ENCODE data around the gene PRKG1.

The PRKG1 gene
- total RNA-seq = 0 to 1.3 (median 0) reads per million in 9 experiments

DNA sequence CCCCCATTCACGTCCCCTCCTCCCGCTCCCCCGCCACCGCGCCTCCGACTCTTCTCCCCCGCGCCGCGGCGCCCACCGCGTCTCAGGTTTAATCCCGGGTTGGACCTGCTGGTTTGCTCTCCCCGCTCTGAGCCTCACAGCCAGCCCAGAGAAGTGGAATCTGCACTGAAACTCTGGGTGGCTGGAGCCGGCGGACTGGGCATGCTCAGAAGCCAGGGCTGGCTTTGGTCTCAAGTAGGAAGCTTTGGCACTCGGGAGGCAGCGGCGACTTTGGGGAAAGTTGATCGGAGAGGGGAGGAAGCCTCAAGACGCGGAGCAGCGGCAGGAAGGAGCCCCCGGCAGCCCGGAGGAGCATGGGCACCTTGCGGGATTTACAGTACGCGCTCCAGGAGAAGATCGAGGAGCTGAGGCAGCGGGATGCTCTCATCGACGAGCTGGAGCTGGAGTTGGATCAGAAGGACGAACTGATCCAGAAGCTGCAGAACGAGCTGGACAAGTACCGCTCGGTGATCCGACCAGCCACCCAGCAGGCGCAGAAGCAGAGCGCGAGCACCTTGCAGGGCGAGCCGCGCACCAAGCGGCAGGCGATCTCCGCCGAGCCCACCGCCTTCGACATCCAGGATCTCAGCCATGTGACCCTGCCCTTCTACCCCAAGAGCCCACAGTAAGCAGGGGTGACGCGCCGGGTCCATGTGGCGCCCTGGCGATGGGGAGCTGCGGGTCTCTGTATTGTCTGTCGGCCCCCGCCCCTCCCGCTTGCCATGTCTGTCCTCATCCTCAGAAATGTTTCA, at the start of gene PRKG1:
Gene PRKG1, plus strand, starts transcription at position 250 of the 791 bp plus-strand sequence.
- DNase-seq = no peak
- H3K27ac Mint-ChIP-seq = no peak within 1 kb of the TSS
- H3K36me3 Mint-ChIP-seq (ENCODE audit: insufficient read depth) = peaks cover 5% of the 10 kb centered on the region
- H3K4me3 Mint-ChIP-seq = peak within 1 kb of the TSS; percentile 74 to 80
- peaks cover 59 to 64% of the 10 kb centered on the region in 2 donors for H3K27me3 Mint-ChIP-seq
- peaks cover 7 to 8% of the 10 kb centered on the region in 2 donors for H3K4me1 Mint-ChIP-seq (ENCODE audit: low read depth in 2 of 2)
- no peaks in the 10 kb centered on the region for H3K9me3 Mint-ChIP-seq
- ATAC-seq (replicated peaks) = no peak

DNA sequence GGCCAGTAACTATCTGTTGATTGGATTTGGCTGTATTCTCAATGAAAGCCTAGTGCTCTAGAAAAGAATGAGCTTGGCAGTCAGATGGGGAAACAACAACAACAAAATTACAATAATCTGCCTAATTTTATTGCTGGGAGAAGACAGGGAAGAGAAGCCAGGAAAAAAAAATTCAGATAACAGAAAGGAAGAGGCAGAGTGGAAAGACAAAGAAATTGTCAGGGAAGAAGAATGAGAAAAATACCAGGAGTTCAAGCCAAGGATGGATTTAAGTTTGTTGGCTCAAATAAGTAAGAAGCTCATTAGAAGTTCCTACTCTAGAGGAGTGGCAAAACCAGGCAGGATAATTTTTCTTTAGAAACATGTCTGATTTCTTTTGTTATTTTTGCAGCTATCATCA, 45.9 kb upstream of the PRKG1 start:
- ATAC-seq (replicated peaks) (no peak), DNase-seq (no peak)
- Mint-ChIP-seq H3K27ac (no peak overlapping the region), H3K4me3 (no peak overlapping the region), H3K27me3 (peaks cover 0 to 10% of the 10 kb centered on the region in 2 donors), H3K4me1 (ENCODE audit: low read depth in 2 of 2) (no peaks in the 10 kb centered on the region), H3K9me3 (no peaks in the 10 kb centered on the region), H3K36me3 (ENCODE audit: insufficient read depth) (no peaks in the 10 kb centered on the region)

DNA sequence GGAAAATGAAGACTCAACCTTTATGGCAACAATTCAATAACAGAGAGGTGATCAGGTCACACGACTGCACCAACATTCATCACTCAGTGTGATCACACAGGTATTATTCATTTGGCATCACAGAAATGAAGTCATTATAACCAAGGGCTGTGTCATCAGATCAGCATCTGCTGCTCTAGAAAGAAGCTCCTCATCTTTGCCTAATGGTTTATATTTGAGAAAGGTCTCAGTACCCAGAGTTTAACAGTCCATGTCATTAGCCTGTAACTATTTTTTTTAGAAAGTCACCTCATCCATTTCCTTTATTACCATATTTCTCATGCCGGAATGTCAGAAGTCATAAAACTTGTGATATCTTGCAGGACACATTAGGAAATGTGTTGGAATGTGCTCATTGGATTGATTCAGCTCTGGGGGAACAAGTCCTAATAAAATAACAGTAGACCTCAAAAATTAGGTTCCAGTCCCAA, 45.1 kb upstream of the PRKG1 start:
- Mint-ChIP-seq H3K9me3 (no peaks in the 10 kb centered on the region), H3K4me1 (ENCODE audit: low read depth in 2 of 2) (no peaks in the 10 kb centered on the region), H3K27me3 (peaks cover 0 to 10% of the 10 kb centered on the region in 2 donors), H3K4me3 (no peak overlapping the region), H3K27ac (no peak overlapping the region), H3K36me3 (ENCODE audit: insufficient read depth) (no peaks in the 10 kb centered on the region)
- ATAC-seq (replicated peaks) (no peak), DNase-seq (no peak)

DNA sequence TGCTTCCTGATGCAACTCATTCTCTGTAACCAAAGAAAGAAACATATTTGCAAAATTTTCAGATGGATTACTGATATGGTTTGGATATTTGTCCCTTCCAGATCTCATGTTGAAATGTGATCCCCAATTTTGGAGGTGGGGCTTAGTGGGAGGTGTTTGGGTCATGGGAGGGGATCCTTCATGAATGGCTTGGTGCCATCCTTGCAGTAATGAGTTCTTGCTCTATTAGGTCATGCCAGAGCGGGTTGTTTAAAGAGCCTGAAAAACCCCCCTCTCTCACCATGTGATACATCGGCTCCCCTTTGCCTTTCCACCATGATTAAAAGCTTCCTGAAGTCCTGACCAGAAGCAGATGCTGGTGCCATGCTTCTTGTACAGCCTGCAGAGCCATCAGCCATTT, 43.8 kb upstream of the PRKG1 start:
- Mint-ChIP-seq H3K9me3 (no peaks in the 10 kb centered on the region), H3K27ac (no peak overlapping the region), H3K27me3 (peaks cover 0 to 10% of the 10 kb centered on the region in 2 donors), H3K4me3 (no peak overlapping the region), H3K4me1 (ENCODE audit: low read depth in 2 of 2) (no peaks in the 10 kb centered on the region), H3K36me3 (ENCODE audit: insufficient read depth) (no peaks in the 10 kb centered on the region)
- no peak for ATAC-seq (replicated peaks)
- DNase-seq = no peak

DNA sequence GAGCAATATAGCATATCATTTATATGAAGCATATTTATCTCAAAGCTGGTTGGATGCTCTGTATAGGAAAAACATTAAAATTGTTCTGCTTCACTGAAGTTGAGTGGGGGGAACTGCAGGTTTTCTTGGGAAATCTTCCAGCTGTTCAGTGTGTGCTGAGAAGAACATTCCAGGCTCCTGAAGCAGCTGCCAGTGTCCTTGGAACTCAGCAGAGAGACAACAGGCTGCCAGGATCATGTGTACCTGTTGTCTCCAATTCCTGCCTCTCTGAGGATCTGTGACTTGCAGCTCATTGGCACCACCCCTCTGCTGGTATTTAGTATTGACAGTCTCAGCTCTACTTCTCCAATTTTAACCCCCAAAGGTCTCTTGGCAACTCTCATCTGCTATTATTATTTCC, 42.3 kb upstream of the PRKG1 start:
- Mint-ChIP-seq H3K4me1 (ENCODE audit: low read depth in 2 of 2) (no peaks in the 10 kb centered on the region), H3K9me3 (no peaks in the 10 kb centered on the region), H3K27me3 (no peaks in the 10 kb centered on the region), H3K27ac (no peak overlapping the region), H3K4me3 (no peak overlapping the region), H3K36me3 (ENCODE audit: insufficient read depth) (no peaks in the 10 kb centered on the region)
- ATAC-seq (replicated peaks) (no peak), DNase-seq (no peak)

DNA sequence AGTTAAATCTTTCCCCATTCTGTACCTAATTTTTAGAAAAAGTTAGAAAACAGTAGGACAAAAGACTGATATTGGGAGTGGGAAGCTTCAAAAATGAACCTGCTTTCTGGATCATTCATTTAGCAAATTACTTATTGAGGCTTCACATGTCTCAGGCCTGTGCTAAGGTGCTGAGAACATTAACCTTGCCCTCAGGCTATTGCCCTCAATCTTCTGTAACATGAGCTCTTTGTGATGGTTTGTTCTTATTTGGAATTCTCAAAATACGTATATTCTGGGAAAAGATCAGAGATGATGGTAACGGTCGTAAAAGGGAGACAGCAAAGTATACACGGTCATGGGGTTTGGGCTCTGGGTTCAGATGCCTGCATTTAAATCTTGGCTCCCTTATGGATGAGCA, 39.5 kb upstream of the PRKG1 start:
- H3K4me1 Mint-ChIP-seq (ENCODE audit: low read depth in 2 of 2) = no peaks in the 10 kb centered on the region
- no peak overlapping the region for H3K27ac Mint-ChIP-seq
- no peaks in the 10 kb centered on the region for H3K27me3 Mint-ChIP-seq
- H3K36me3 Mint-ChIP-seq (ENCODE audit: insufficient read depth) = no peaks in the 10 kb centered on the region
- H3K4me3 Mint-ChIP-seq = no peak overlapping the region
- ATAC-seq (replicated peaks) (no peak), DNase-seq (no peak)
- no peaks in the 10 kb centered on the region for H3K9me3 Mint-ChIP-seq

DNA sequence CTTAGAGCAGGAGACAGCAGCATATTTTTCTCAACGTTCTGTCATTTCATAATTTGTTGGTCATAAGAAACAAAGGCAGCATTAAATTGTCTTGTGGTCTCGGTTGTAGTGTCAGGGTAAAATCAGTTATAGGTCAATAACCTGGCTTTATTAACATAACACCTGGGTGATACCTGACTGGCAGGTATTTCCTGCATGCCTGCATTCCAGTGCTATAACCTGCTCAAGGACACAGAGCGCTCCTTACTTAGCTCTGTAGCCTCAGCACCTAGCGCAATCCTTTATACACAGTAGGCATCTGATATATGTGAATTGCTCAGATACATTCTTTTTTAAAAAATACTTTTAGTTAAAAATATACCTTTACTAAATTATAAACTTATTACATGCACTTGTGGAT, 38.9 kb upstream of the PRKG1 start:
- H3K4me3 Mint-ChIP-seq = no peak overlapping the region
- no peak overlapping the region for H3K27ac Mint-ChIP-seq
- ATAC-seq (replicated peaks) (no peak), DNase-seq (no peak)
- H3K27me3 Mint-ChIP-seq = no peaks in the 10 kb centered on the region
- H3K4me1 Mint-ChIP-seq (ENCODE audit: low read depth in 2 of 2) = no peaks in the 10 kb centered on the region
- no peaks in the 10 kb centered on the region for H3K36me3 Mint-ChIP-seq (ENCODE audit: insufficient read depth)
- no peaks in the 10 kb centered on the region for H3K9me3 Mint-ChIP-seq

DNA sequence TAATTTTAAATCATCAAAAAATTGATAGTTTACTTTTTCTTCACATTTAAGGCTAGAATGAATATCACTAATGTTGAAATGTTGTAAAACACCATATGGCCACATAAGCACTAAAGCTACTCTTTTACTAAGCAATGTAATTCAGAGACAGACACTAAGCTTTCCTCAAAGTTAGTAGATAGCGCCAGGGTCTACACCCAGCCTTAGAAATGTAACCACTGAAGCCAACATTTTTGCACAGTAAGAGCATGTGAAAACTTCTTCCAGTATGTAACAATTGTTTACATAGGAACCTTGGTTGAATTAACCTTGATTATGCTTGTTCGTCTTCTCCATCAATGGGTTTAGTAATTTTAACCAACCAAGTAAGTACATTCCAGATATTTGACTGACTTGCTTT, 28.4 kb upstream of the PRKG1 start:
- Mint-ChIP-seq H3K4me1 (ENCODE audit: low read depth in 2 of 2) (no peaks in the 10 kb centered on the region), H3K27ac (no peak overlapping the region), H3K9me3 (no peaks in the 10 kb centered on the region)

DNA sequence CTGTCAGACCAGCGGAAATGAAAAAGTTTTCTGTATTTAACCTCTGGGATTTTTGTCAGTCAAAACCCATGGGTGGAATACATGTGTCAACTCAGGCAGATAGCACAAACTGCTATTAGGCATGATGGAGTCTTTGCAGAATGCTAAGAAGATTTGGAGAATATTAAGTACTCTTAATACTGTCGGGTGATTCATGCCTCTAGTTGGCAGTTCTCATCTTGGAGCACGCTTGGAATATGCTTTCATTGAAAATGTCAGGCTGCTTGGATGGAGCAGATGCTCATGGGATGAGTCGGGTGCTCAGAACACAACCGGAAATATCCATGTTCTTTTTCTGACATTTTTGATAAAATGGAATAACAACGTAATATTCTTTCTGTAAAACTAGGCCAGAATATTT, 27.6 kb upstream of the PRKG1 start:
- Mint-ChIP-seq H3K27me3 (no peaks in the 10 kb centered on the region), H3K4me1 (ENCODE audit: low read depth in 2 of 2) (no peaks in the 10 kb centered on the region)
- ATAC-seq (replicated peaks) = no peak

More for the DNA sequence above, 28.4 kb upstream of the PRKG1 start:
- no peak for DNase-seq
- H3K36me3 Mint-ChIP-seq (ENCODE audit: insufficient read depth) = no peaks in the 10 kb centered on the region
- no peak overlapping the region for H3K4me3 Mint-ChIP-seq
- no peak for ATAC-seq (replicated peaks)
- no peaks in the 10 kb centered on the region for H3K27me3 Mint-ChIP-seq

DNA sequence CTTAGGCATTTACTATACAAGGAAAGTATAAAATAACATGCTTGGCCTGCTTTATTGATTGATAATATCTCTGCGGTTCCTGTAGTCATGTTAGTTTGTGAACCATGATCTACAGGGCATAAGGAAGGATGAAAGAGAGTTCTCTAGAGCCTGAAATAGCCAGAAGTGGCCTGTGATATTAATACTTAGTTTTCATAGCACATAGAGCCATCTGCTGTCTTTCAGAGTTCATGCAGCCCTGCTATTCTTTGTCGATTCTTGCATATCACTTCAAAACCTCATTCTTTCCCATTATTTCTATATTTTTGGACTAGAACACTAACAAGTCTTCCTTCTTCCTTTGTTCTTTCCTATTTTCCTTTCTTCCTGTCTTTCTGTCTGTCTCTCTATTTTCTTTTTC, 26.4 kb upstream of the PRKG1 start:
- H3K36me3 Mint-ChIP-seq (ENCODE audit: insufficient read depth) = no peaks in the 10 kb centered on the region
- H3K27me3 Mint-ChIP-seq = no peaks in the 10 kb centered on the region
- H3K4me3 Mint-ChIP-seq = no peak overlapping the region
- H3K4me1 Mint-ChIP-seq (ENCODE audit: low read depth in 2 of 2) = no peaks in the 10 kb centered on the region
- no peak overlapping the region for H3K27ac Mint-ChIP-seq
- no peaks in the 10 kb centered on the region for H3K9me3 Mint-ChIP-seq
- ATAC-seq (replicated peaks) (no peak), DNase-seq (no peak)

More for the DNA sequence above, 27.6 kb upstream of the PRKG1 start:
- Mint-ChIP-seq H3K4me3 (no peak overlapping the region), H3K9me3 (no peaks in the 10 kb centered on the region), H3K27ac (no peak overlapping the region), H3K36me3 (ENCODE audit: insufficient read depth) (no peaks in the 10 kb centered on the region)
- no peak for DNase-seq

DNA sequence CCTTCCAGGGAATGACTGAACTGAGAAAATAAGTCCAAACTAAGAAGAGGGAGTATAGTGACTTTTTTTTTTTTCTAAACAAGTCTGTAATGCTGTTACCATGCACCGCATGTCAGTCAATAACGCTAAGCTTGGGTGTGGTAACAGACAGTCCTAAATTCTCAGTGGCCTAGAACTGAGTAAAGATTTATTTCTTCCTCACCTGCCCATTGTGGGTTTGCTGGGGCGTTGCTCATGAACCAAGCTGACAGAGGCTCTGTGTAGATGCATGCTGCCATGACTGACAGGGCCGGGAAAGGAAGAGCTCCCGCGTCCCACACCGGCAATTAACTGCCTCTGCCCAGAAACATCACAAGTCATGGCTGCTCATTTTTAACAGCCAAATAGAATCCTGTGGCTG, 25.5 kb upstream of the PRKG1 start:
- ATAC-seq (replicated peaks) = no peak

DNA sequence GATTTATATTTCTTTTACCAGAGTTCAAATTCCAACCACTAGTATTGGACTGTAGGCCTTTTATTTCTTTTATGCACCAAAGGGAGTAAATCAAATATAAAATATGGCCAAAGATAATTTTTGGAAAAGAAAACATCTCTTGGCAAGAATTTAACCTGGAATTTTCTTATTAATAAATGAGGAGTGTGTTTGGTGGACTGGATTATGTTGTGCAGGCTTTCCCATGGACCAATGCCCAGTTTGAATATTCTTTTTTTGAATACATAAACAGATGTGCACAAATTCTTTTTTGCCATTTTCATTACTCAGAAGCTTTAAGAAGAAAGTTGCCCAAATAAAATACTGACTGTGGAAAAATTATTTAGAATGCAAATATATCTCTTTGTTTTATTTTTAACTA, 22.1 kb upstream of the PRKG1 start:
- Mint-ChIP-seq H3K4me1 (ENCODE audit: low read depth in 2 of 2) (no peaks in the 10 kb centered on the region), H3K27ac (no peak overlapping the region), H3K9me3 (no peaks in the 10 kb centered on the region), H3K36me3 (ENCODE audit: insufficient read depth) (no peaks in the 10 kb centered on the region), H3K4me3 (no peak overlapping the region), H3K27me3 (peaks cover 0 to 5% of the 10 kb centered on the region in 2 donors)
- DNase-seq (no peak), ATAC-seq (replicated peaks) (no peak)

More for the DNA sequence above, 25.5 kb upstream of the PRKG1 start:
- Mint-ChIP-seq H3K36me3 (ENCODE audit: insufficient read depth) (no peaks in the 10 kb centered on the region), H3K27me3 (no peaks in the 10 kb centered on the region), H3K27ac (no peak overlapping the region), H3K4me1 (ENCODE audit: low read depth in 2 of 2) (no peaks in the 10 kb centered on the region), H3K4me3 (no peak overlapping the region), H3K9me3 (no peaks in the 10 kb centered on the region)
- DNase-seq = no peak

DNA sequence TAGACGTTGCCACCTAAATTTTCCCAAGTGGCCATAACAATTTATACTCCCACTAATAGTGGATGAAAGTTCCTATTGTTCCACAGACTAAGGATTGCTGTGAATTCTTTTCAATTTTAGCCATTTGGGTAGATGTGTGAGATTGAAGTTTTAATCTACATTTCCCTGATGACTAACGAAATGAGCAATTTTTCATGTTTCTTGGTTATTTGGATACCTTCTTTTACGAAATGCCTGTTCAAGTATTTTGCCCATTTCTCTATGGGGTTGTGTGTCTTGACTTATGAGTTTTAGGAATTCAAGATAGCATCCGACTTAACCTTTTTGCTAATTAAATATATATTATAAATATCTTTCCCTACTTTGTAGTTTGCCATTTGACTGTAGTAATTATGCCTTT, 16.4 kb upstream of the PRKG1 start:
- DNase-seq (no peak), ATAC-seq (replicated peaks) (no peak)
- H3K4me3 Mint-ChIP-seq = no peak overlapping the region
- H3K27ac Mint-ChIP-seq = no peak overlapping the region
- H3K36me3 Mint-ChIP-seq (ENCODE audit: insufficient read depth) = no peaks in the 10 kb centered on the region
- H3K27me3 Mint-ChIP-seq = peaks cover 0 to 13% of the 10 kb centered on the region in 2 donors
- H3K9me3 Mint-ChIP-seq = no peaks in the 10 kb centered on the region
- no peaks in the 10 kb centered on the region for H3K4me1 Mint-ChIP-seq (ENCODE audit: low read depth in 2 of 2)

DNA sequence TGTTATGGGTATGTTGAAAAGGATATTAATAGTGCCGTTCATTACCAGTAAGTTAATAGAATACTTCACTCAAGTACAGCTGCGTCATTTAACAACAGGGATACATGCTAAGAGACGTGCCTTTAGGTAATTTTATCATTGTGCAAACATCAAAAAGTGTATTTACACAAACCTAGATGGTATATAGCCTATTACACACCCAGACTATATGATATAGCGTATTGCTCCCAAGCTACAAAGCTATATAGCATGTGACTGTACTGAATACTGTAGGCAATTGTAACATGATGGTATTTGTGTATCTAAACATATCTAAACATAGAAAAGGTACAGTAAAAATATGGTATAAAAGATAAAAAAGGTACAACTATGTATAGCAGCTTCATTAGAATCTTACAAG, 11.1 kb upstream of the PRKG1 start:
- H3K27ac Mint-ChIP-seq = no peak overlapping the region
- no peaks in the 10 kb centered on the region for H3K9me3 Mint-ChIP-seq
- no peaks in the 10 kb centered on the region for H3K36me3 Mint-ChIP-seq (ENCODE audit: insufficient read depth)
- DNase-seq (no peak), ATAC-seq (replicated peaks) (no peak)
- no peaks in the 10 kb centered on the region for H3K4me1 Mint-ChIP-seq (ENCODE audit: low read depth in 2 of 2)
- peaks cover 0 to 7% of the 10 kb centered on the region in 2 donors for H3K27me3 Mint-ChIP-seq
- no peak overlapping the region for H3K4me3 Mint-ChIP-seq

All from effector memory CD8-positive, alpha-beta T cell (primary cell).